Thyroid gland (tissue), 4 donors: ENCODE data around the gene HNRNPL. TPM values are rescaled to one million over a fixed set of nuclear protein-coding genes. Genes with fewer than 3 reads are reported as not detected.

Experiments used
- DNase-seq, 2 donors: peaks; one replicate each; pipeline ENCODE4 v3.0.0-alpha.2; 2019
- H3K27ac ChIP-seq, 3 donors: fragments of 200-600 bp; sonication (generic); 1 replicate in 2 of 3; 2 replicates in 1 of 3; pipeline ENCODE4 v1.5.1; 2016 to 2019; ENCODE audit warnings: mild to moderate bottlenecking in 1 of 3, moderate library complexity in 1 of 3
- H3K27me3 ChIP-seq: fragments of 200-600 bp; sonication (generic); one replicate; pipeline ENCODE4 v1.5.1; 2019
- H3K36me3 ChIP-seq, 2 donors: fragments of 200-600 bp; sonication (generic); one replicate each; pipeline ENCODE4 v1.5.1; 2016 to 2019
- H3K4me1 ChIP-seq, 2 donors: fragments of 200-600 bp; sonication (generic); one replicate each; pipeline ENCODE4 v1.5.1; 2017 to 2019
- H3K4me3 ChIP-seq, 3 donors: fragments of 200-600 bp; sonication (generic); replicated peaks in 1 of 3; 1 replicate in 2 of 3; 2 replicates in 1 of 3; pipeline ENCODE4 v1.5.1; 2016; ENCODE audit warnings: mild to moderate bottlenecking in 1 of 3
- H3K9me3 ChIP-seq: fragments of 200-600 bp; sonication (generic); one replicate; pipeline ENCODE4 v1.5.1; 2017
- CTCF ChIP-seq, 6 experiments: fragments of 200-600 bp in 3 of 6; fragments of 450-650 bp in 3 of 6; sonication (generic) in 3 of 6; IDR thresholded peaks; one replicate each; pipeline ENCODE4 v1.5.1; 2016 to 2019; ENCODE audit warnings: antibody characterized with exemption in 6 of 6, mild to moderate bottlenecking in 2 of 6, inconsistent platforms in 1 of 6, moderate library complexity in 1 of 6
- POLR2A ChIP-seq, 2 donors: fragments of 450-650 bp; IDR thresholded peaks; one replicate each; pipeline ENCODE4 v1.6.1; 2017; ENCODE audit warnings: antibody characterized with exemption in 2 of 2, mild to moderate bottlenecking in 2 of 2, moderate library complexity in 1 of 2
- WGBS, 2 donors: methylation state at CpG; one replicate each; pipeline ENCODE4 v1.1.5; 2017; 5-methylcytosine and 5-hydroxymethylcytosine counted together
- intact Hi-C: fragments of 100-400 bp; cut with DNase I; formaldehyde crosslinking; loops from one replicate; pipeline ENCODE4 v1.15.1; 2023
- total RNA-seq, 4 donors: library from RNA; depleted of rRNA; stranded (reverse); fragments of >200 nt; gene quantifications; one replicate each; pipeline ENCODE4 v1.2.3, GENCODE V29; 2016

Gene HNRNPL
- total RNA-seq, 4 donors from 2014 or later, result 181 to 247 (median 232) TPM

- TF ChIP-seq POLR2A (IDR thresholded peaks at IDR 0.05) (peak; percentile 81 to 97), CTCF (IDR thresholded peaks at IDR 0.05) (peak in 3 of 6 experiments; percentile 25 to 38 (median 31))
- WGBS, 2 donors, result 0 to 1% methylated on average over 18 to 26 of the region's 26 CpGs
- H3K4me1 ChIP-seq, result peaks cover 26 to 27% of the 10 kb centered on the region in 2 donors
- peak overlapping the region; percentile 96 to 100 (median 98) for H3K27ac ChIP-seq
- DNase-seq, result peak; percentile 100
- intact Hi-C loops, result no loop called here
- peak overlapping the region; percentile 3 to 59 (median 54) for H3K4me3 ChIP-seq
- peaks cover 20 to 23% of the 10 kb centered on the region in 2 donors for H3K36me3 ChIP-seq
- no peaks in the 10 kb centered on the region for H3K9me3 ChIP-seq
- H3K27me3 ChIP-seq, result no peaks in the 10 kb centered on the region
Observed at GRCh38 chr19:38850436-38850975, 720 bp upstream of the HNRNPL start.

DNA sequence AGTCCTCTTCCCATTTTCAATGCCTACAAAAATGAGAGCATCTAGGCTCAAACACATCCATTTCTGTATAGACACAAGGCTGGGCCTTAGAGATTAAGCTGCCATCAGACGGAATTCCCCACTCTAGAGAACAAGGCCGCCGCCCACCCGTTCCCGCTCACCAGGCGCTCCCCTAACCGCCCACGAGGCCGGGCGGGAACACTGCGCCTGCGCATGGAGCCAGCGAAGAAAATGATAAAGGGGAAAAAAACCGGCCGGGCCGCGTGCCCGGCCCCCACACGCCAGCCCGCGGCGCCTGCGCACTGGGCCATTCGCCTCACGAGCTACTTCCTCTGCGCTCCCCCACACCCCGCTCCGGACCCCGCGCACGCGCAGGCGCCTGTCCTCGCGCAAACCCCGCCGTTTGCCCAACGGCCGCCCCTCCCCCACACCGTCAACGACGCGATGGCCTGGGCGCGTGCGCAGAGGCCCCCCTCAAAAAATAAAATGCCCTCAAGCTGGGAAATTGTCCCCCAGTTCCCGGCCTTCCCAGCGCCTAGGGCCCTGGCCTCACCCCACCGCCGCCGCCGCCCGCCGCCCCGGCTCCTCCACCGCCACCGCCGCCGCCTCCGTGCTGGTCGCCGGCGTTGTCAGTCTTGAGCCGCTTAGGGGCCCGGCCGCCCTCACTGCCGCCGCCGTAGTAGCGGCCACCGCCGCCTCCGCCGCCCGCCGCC lies 483 bp downstream of the HNRNPL start:
- peak overlapping the region; percentile 99 to 100 (median 99) for H3K27ac ChIP-seq
- intact Hi-C loops, result loop anchor here (5.0 kb wide), 1 partner anchor 48 kb away; the partner anchor contains the start of genes NFKBIB and SIRT2
- no peaks in the 10 kb centered on the region for H3K27me3 ChIP-seq
- no peak for TF ChIP-seq POLR2A (IDR thresholded peaks at IDR 0.05)
- peak in 1 of 6 experiments; percentile 19 for TF ChIP-seq CTCF (IDR thresholded peaks at IDR 0.05)
- H3K9me3 ChIP-seq, result no peaks in the 10 kb centered on the region
- H3K36me3 ChIP-seq, result peaks cover 32 to 35% of the 10 kb centered on the region in 2 donors
- 0% methylated on average over 10 to 11 of the region's 76 CpGs for WGBS, 2 donors
- peak; percentile 96 to 97 for DNase-seq
- H3K4me3 ChIP-seq, result peak overlapping the region; percentile 62 to 97 (median 93)
- H3K4me1 ChIP-seq, result peaks cover 23 to 26% of the 10 kb centered on the region in 2 donors

DNA sequence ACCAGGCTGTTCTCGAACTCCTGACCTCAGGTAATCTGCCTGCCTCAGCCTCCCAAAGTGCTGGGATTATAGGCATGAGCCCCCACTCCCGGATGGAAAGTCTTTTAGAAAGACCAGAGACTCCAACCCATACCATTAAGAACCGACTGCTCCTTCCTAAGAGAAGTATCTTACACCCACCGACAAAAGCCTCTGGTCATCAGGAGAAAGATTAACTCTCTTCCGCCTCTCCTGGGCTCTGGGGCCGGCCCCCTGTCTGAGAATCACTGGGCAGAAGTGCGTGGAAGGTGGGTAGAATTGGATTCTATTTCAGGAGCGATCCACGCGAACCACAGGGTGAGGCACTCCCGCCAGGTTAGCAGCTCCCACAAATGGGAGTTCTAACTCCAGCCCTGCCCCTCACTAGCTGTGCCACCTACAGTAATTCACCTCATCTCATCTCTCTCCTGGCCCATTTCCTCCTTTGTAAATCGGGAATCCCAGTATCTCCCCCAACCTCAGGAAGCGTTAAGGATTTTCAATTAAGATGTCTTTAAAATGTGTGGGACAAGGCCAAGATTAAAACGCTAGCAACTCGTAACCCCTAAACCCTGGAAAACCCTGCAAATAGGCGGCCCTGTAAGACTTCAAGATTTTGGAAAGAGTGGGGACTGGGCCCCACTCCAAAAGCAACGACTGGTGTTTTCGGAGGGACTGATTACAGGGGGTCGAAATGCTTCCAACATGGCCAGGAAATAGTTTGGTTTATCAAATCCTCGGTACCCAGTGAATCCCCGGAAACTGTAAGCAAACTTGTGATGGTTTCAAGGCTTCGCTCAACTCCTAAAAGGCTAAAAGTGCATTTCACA lies 1.3 kb downstream of the HNRNPL start:
- WGBS, 2 donors, result 28 to 29% methylated on average over 22 of the region's 22 CpGs
- peak overlapping the region; percentile 31 to 99 (median 51) for H3K27ac ChIP-seq
- intact Hi-C loops, result loop anchor here (5.0 kb wide), 1 partner anchor 49 kb away; the partner anchor contains the start of genes NFKBIB and SIRT2
- TF ChIP-seq CTCF (IDR thresholded peaks at IDR 0.05) (no peak), POLR2A (IDR thresholded peaks at IDR 0.05) (no peak)
- H3K36me3 ChIP-seq, result peaks cover 40 to 43% of the 10 kb centered on the region in 2 donors
- no peaks in the 10 kb centered on the region for H3K9me3 ChIP-seq
- no peaks in the 10 kb centered on the region for H3K27me3 ChIP-seq
- peak overlapping the region in 2 of 3 donors; percentile 53 to 93 for H3K4me3 ChIP-seq
- no peak for DNase-seq
- H3K4me1 ChIP-seq, result peaks cover 23 to 26% of the 10 kb centered on the region in 2 donors

- no peaks in the 10 kb centered on the region for H3K27me3 ChIP-seq
- H3K36me3 ChIP-seq, result peaks cover 64 to 68% of the 10 kb centered on the region in 2 donors
- peaks cover 21 to 23% of the 10 kb centered on the region in 2 donors for H3K4me1 ChIP-seq
- 76 to 88% methylated on average over 2 of the region's 2 CpGs for WGBS, 2 donors
- TF ChIP-seq POLR2A (IDR thresholded peaks at IDR 0.05), result no peak
- TF ChIP-seq CTCF (IDR thresholded peaks at IDR 0.05), result no peak
- H3K27ac ChIP-seq, result no peak overlapping the region
- no peak overlapping the region for H3K4me3 ChIP-seq
- DNase-seq, result no peak
- intact Hi-C loops, result loop anchor here (5.0 kb wide), 1 partner anchor 51 kb away; the partner anchor contains the start of genes NFKBIB and SIRT2
- no peaks in the 10 kb centered on the region for H3K9me3 ChIP-seq
Observed at GRCh38 chr19:38846097-38846496, 3.7 kb downstream of the HNRNPL start.
